Upper lobe of left lung (tissue), 4 donors: ENCODE results near the gene ZNF266.

Source experiments
- POLR2A ChIP-seq, 4 donors: fragments of 450-650 bp; IDR thresholded peaks; one replicate each; pipeline ENCODE4 v1.5.1; 2016 to 2017; ENCODE audit warnings: antibody characterized with exemption in 4 of 4, mild to moderate bottlenecking in 2 of 4
- TF ChIP-seq, protein P1 (sequence below), 6 experiments: fragments of 450-650 bp in 4 of 6; fragments of 200-600 bp in 2 of 6; sonication (generic) in 2 of 6; IDR thresholded peaks; one replicate each; pipeline ENCODE4 v1.5.1; 2016 to 2019; ENCODE audit warnings: antibody characterized with exemption in 6 of 6

GRCh38 chr19:9370738-9371619 lies 64.4 kb downstream of the ZNF266 start:
- no peak for TF ChIP-seq POLR2A (IDR thresholded peaks at IDR 0.05)
- TF ChIP-seq, protein P1, sequence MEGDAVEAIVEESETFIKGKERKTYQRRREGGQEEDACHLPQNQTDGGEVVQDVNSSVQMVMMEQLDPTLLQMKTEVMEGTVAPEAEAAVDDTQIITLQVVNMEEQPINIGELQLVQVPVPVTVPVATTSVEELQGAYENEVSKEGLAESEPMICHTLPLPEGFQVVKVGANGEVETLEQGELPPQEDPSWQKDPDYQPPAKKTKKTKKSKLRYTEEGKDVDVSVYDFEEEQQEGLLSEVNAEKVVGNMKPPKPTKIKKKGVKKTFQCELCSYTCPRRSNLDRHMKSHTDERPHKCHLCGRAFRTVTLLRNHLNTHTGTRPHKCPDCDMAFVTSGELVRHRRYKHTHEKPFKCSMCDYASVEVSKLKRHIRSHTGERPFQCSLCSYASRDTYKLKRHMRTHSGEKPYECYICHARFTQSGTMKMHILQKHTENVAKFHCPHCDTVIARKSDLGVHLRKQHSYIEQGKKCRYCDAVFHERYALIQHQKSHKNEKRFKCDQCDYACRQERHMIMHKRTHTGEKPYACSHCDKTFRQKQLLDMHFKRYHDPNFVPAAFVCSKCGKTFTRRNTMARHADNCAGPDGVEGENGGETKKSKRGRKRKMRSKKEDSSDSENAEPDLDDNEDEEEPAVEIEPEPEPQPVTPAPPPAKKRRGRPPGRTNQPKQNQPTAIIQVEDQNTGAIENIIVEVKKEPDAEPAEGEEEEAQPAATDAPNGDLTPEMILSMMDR (IDR thresholded peaks at IDR 0.05), result no peak
